ENCODE measurements around the gene PTPN14.

- TF ChIP-seq EZH2 (IDR thresholded peaks at IDR 0.05; ENCODE audit: borderline replicate concordance, low read depth, low read length, severe bottlenecking), result no peak
- TF ChIP-seq, protein P1, sequence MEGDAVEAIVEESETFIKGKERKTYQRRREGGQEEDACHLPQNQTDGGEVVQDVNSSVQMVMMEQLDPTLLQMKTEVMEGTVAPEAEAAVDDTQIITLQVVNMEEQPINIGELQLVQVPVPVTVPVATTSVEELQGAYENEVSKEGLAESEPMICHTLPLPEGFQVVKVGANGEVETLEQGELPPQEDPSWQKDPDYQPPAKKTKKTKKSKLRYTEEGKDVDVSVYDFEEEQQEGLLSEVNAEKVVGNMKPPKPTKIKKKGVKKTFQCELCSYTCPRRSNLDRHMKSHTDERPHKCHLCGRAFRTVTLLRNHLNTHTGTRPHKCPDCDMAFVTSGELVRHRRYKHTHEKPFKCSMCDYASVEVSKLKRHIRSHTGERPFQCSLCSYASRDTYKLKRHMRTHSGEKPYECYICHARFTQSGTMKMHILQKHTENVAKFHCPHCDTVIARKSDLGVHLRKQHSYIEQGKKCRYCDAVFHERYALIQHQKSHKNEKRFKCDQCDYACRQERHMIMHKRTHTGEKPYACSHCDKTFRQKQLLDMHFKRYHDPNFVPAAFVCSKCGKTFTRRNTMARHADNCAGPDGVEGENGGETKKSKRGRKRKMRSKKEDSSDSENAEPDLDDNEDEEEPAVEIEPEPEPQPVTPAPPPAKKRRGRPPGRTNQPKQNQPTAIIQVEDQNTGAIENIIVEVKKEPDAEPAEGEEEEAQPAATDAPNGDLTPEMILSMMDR (IDR thresholded peaks at IDR 0.05; ENCODE audit: borderline replicate concordance, extremely low read depth, low read length, poor library complexity, severe bottlenecking), result no peak
Observed at GRCh38 chr1:214540324-214540723, 11.1 kb downstream of the PTPN14 start.
